GM12874 (cell line): Measurements from ENCODE around the gene ZC3H11A.

Experiments used
- TF ChIP-seq, protein P1 (sequence below): IDR thresholded peaks from 2 replicates; pipeline ENCODE4 v1.5.1; 2011; ENCODE audit warnings: low read depth, mild to moderate bottlenecking, control low read depth, low read length, moderate library complexity; ENCODE audit not compliant: insufficient read depth

Gene ZC3H11A

DNA sequence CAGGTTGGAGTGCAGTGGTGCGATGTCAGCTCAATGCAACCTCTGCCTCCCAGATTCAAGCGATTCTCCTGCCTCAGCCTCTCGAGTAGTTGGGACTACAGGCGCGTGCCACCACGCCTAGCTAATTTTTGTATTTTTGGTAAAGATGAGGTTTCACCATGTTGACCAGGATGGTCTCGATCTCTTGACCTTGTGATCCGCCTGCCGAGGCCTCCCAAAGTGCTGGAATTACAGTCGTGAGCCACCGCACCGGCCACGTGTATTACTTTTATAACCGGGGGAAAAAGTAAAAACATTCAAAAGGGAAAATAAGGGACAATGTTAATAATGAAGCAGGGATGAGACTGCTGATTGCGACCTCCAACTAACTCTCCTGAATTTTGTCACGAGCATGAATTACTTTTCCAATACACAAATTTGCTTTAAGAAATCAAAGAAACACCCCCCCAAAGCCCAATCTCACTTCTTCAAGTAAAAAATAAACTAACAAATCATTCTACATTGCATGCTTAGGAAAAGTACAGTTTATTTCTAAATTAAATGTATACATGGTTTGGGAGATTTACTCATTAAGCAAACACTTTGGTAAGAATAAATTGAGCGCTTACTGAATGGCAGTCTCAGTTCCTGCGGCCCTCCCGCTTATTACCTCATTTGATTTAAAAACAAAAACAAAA is 521 bp upstream of the ZC3H11A start:
- TF ChIP-seq, protein P1, sequence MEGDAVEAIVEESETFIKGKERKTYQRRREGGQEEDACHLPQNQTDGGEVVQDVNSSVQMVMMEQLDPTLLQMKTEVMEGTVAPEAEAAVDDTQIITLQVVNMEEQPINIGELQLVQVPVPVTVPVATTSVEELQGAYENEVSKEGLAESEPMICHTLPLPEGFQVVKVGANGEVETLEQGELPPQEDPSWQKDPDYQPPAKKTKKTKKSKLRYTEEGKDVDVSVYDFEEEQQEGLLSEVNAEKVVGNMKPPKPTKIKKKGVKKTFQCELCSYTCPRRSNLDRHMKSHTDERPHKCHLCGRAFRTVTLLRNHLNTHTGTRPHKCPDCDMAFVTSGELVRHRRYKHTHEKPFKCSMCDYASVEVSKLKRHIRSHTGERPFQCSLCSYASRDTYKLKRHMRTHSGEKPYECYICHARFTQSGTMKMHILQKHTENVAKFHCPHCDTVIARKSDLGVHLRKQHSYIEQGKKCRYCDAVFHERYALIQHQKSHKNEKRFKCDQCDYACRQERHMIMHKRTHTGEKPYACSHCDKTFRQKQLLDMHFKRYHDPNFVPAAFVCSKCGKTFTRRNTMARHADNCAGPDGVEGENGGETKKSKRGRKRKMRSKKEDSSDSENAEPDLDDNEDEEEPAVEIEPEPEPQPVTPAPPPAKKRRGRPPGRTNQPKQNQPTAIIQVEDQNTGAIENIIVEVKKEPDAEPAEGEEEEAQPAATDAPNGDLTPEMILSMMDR = no peak

DNA sequence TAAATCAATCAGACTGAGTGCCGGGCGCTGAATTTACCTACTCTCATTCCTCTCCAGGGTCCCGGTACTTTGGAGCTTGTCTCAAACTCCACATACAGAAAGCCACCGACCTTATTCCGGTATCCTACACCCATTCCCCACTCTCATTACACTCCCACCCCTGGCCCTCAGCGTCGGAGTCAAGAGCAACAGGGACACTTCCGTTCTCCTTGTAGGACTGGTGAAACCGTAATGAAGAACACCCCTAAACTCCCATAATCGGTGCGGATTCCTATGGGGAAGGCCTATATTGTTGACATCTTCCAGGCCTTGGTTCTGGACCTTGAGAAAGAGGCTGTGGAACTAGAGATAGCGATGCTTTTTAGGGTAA is 798 bp downstream of the ZC3H11A start:
- TF ChIP-seq, protein P1 = no peak

- TF ChIP-seq, protein P1 = no peak
Measured at GRCh38 chr1:203797216-203797615, 1.8 kb downstream of the ZC3H11A start.

- TF ChIP-seq, protein P1 = no peak
Measured at GRCh38 chr1:203797948-203798655, 2.7 kb downstream of the ZC3H11A start.

GRCh38 chr1:203799157-203799556 is 3.7 kb downstream of the ZC3H11A start:
- TF ChIP-seq, protein P1 = no peak

DNA sequence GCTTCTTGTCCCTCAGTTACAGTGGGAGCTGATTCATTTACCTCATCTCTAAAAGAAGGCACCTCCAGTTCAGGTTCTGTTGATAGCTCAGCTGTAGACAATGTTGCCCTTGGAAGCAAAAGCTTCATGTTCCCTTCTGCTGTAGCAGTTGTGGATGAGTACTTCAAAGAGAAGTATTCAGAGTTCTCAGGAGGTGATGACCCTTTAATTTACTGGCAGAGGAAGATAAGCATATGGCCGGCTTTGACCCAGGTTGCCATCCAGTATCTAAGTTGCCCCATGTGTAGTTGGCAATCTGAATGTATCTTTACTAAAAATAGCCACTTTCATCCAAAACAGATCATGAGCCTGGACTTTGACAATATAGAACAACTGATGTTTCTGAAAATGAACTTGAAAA is 4.5 kb downstream of the ZC3H11A start:
- TF ChIP-seq, protein P1 = no peak

GRCh38 chr1:203805689-203806088 is 10.3 kb downstream of the ZC3H11A start:
- TF ChIP-seq, protein P1 = no peak
